GM21619 (cell line): ENCODE results near the gene CD180.

Experiments used
- ATAC-seq: cut with Tn5 transposase; IDR thresholded peaks from one replicate; pipeline ENCODE4 v1.9.1; 2021; ENCODE audit not compliant: unreplicated experiment

Gene CD180

DNA sequence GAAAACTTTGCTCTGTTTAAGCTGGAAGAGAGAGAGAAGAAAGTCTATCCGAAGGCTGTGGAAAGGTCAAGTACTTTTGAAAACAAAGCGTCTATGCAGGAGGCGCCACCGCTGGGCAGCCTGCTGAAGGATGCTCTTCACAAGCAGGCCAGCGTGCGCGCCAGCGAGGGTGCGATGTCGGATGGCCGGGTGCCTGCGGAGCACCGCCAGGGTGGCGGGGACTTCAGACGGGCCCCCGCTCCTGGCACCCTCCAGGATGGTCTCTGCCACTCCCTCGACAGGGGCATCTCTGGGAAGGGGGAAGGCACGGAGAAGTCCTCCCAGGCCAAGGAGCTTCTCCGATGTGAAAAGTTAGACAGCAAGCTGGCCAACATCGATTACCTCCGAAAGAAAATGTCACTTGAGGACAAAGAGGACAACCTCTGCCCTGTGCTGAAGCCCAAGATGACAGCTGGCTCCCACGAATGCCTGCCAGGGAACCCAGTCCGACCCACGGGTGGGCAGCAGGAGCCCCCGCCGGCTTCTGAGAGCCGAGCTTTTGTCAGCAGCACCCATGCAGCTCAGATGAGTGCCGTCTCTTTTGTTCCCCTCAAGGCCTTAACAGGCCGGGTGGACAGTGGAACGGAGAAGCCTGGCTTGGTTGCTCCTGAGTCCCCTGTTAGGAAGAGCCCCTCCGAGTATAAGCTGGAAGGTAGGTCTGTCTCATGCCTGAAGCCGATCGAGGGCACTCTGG, 32.6 kb downstream of the CD180 start:
- ATAC-seq, result no peak

DNA sequence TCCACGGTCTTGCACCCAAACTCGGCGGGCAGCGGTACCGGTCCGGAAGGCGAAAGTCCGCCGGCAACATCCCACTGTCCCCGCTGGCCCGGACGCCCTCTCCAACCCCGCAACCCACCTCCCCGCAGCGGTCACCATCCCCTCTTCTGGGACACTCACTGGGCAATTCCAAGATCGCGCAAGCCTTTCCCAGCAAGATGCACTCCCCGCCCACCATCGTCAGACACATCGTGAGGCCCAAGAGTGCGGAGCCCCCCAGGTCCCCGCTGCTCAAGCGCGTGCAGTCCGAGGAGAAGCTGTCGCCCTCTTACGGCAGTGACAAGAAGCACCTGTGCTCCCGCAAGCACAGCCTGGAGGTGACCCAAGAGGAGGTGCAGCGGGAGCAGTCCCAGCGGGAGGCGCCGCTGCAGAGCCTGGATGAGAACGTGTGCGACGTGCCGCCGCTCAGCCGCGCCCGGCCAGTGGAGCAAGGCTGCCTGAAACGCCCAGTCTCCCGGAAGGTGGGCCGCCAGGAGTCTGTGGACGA, 33.3 kb downstream of the CD180 start:
- ATAC-seq, result no peak

DNA sequence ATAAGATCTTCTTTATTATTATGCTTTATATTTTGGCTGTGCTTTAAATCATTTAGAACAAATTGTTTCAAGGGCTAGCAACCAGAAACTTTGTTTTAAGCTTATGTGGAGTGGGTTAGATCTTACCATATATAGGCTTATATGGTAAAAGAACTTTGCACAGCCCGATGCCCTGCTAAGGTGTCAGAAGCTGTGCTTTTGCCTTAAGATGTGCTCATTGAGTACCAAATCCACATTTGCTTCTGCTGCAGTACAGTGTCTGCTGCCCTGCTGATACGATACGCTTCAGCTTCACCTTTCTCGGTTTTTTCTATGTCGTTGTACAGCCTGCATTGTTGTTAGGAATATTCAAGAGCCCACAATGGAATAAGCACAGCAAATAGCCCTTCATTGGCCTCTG, 34.8 kb downstream of the CD180 start:
- ATAC-seq, result no peak

DNA sequence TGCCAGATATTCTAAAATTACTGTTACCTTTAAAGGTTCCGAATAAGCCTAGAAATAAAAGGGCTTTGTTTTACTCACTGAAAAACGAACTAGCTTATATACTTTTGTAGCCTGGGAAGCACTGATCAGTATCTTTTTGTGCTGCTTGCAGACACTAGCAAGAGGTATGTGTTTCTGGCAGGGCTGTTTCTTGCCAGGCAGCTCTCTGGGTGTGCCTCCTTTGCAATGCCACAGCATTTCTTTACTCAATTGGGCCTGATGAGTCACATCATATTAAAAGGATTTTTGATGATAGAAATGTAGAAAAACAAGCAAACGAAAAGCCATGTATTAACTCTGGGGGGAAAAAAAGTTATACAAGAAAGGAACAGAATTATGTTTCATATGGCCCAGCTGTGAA, 35.6 kb downstream of the CD180 start:
- ATAC-seq, result no peak

DNA sequence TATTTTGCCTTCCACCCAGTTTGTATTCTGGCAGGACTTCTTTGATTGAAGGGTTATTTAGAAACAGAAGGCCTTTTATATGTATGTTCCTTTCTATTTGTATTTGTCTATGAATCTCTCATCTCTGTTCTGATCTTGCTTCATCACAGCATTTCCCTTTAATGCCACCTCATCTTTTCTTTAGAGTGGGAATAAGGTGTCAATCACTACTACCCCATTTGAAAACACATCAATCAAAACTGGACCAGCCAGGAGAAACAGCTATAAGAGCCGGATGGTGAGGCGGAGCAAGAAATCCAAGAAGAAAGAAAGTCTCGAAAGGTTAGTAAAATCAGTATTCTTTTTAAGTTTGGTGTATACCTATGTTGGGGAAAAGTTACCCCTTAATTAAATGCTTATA, 36.3 kb downstream of the CD180 start:
- no peak for ATAC-seq

DNA sequence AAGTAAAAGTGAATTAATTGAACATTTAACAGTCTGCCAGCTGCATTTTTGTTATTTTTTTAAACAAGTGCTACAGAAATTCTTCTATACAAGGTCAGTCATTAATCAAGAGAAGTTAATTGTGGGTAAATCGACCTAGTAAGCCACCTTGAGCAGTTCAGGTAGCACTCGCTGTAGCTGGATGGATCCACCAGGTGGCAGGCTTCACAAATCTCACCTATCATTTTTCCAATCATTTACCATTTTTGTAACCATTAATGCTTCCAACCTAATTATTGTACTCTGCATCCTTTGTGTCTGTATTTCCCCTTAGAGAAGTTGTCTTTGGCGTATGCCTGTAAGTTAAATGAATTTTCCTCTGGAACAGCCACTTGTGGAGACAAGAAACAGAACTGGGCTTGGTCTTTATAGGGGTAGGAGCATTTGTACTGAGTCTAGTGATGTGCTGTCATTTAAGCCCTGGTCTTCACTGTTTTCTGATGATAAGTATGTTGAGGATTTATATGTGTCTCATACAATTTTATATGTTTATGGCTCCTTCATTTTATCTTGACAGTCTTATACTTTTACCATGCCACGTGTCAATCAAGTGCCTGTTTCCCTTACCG, 39.5 kb downstream of the CD180 start:
- no peak for ATAC-seq

GRCh38 chr5:67154556-67155206, 41.9 kb downstream of the CD180 start:
- no peak for ATAC-seq

DNA sequence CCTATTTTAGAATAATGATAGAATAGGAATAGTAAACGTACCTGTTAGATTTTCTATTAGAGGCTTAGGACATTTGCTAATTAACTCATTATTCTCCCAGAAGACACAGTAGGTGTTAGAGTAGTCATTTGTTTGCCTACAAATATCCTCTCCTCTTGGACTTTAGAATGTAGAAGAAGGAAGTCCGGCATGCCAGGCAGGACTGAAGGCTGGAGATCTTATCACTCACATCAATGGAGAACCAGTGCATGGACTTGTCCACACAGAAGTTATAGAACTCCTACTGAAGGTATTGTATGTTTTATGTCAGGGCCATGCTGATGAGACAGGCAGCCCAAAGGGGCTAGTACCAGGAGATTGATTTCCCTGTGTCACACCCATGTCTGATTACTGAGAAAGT, 43.3 kb downstream of the CD180 start:
- no peak for ATAC-seq

DNA sequence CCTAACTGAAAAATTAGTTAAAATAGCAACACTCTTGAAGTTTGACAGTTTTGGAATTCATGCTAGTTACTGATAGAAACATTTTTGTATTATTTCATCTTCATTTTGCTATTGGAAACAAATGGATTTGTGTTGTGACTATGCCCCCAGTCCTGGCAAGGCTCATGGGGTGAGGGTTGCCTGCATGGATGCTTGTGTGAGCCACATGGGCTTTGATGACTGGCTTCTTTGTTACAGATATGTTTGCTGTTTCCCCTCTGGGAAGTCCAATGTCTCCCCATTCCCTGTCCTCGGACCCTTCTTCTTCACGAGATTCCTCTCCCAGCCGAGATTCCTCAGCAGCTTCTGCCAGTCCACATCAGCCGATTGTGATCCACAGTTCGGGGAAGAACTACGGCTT, 44.2 kb downstream of the CD180 start:
- ATAC-seq, result no peak

DNA sequence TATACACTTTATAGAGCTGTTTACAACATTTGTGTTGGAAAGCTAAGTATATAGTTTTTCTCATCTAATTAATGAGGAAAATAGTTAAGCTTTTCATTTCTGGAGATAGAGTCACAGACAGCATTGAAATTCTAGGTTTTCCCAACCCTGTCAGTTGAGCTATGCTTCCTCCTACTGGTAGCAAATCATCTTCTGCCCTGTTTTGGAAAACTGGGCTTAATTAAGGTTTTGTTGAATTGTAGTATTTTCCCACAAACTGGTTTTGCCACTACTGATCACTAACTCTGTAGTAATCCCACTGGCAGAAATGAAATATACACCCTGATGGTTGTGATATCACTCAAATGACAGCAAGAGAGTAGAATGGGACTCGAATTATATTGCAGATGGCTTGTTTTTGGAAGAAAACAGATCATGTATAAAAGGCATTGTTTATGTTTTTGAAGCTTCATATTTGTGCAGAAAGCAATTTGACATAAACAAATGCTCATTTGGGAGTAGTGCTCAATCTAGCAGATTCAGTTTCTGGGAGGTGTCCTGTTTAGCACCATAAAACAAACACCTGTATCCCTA, 46.6 kb downstream of the CD180 start:
- no peak for ATAC-seq

- no peak for ATAC-seq
Measured at GRCh38 chr5:67149057-67149950, 47.3 kb downstream of the CD180 start.

DNA sequence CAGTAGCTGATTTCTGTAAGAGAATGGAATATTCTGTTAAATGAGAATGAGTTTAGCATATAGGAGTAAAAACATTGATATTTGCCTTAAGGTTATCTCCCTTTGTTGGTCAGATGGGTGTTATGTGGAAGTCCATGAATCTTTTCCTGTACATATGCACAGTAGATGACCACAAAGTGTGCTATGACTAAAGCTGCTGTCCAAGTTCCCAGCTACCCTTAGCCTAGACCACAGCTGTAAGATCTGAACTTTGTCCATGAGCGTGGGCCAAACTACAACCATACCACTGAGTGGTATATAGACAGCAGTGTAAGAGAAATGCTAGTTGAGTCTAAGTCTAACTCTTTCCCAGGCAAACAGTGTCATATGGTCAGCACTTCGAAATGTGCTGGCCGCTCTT, 48.8 kb downstream of the CD180 start:
- ATAC-seq, result no peak

DNA sequence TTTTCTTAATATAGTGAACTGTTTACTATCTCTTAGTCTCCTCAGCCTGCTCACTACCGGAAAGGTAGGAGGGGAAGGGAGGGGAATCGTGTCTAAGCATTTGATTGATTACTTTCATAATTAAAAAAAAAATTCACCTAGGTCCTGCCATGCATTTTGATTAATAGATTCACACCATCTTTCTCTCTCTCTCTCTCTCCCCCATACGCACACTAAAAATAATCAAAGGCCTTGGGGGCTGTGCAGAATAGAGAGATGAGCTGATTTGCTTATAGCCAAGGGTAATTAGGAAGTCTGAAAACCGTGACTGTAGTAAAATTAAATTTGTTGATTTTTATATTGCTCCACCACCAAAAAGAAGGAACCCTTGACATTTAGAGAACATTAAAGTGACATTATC, 49.6 kb downstream of the CD180 start:
- ATAC-seq, result no peak

DNA sequence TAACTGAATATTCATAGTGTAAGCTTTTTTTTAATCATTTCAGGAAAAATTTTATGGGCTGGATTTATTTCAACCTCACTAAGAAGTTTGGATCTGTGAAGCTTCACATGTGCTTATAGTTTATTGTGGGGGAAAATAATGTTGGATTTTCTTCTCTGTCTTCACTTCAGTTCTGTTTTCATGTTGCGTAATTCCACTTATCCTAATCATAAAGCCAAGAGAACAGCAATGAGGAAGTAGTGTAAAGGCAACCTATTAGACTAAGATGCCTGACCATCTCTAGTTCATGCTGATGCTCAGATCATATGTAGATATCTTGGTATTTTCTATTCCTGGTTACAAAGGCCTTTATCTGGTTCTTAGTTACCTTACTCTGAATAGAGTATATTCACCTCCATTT, 50.0 kb downstream of the CD180 start:
- no peak for ATAC-seq

DNA sequence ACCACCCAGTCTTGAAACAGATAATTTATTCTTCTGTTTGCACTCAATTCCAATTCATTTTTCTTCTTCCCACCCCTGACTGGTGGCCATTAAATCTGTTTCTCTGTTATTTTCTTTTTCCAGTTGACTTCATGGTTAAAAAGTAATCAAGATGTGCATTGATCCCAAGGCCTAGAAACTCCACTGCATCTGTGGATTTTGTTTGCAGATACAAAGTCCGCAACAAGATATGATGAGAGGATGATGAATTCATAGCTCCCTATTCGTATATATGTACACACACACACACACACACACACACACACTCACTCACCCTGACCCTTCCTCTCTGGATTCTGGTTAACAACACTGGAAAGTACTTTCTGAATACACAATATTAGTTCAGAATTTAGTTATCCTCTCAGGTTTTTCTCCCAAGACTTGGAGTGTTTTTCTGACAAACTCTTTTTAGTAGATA, 52.4 kb downstream of the CD180 start:
- no peak for ATAC-seq

GRCh38 chr5:67143549-67143948, 53.0 kb downstream of the CD180 start:
- no peak for ATAC-seq

DNA sequence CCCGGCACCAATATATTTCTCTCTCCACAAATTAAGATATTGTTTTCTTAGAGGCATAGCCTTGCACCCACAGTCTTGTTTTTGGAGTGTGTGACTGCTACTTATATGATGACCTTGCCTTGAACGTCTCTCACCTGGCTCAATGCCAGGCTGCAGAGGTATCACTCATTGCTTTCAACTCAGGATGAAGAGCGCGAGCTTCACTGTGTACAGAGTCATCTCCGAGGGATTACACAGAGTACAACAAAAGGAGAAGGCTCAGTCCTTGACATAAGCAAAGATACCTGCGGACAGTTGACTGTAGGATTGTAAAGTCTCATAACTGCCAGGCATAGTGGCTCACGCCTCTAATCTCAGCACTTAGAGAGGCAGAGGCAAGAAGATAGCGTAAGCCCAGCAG, 53.8 kb downstream of the CD180 start:
- ATAC-seq, result no peak

GRCh38 chr5:67141644-67142043, 55.0 kb downstream of the CD180 start:
- no peak for ATAC-seq

DNA sequence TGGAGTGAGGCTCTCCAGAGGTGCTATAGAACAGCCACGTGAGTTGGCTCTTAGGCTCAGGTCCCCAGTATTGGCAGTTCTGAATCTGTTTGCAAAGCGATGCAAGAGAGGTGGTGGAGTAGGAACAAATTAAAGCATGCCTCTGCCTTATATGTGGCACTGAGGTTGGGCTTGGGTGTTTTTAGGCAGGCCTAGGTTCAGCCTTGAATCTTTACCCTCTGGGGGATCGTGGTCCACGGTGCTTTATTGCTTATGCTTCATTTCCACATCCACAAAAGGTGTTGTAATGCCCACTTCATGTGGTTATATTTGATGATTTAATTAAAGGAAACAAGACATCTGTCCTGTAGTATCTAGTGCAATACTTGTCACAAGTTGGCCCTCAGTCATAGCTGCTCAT, 56.2 kb downstream of the CD180 start:
- no peak for ATAC-seq

DNA sequence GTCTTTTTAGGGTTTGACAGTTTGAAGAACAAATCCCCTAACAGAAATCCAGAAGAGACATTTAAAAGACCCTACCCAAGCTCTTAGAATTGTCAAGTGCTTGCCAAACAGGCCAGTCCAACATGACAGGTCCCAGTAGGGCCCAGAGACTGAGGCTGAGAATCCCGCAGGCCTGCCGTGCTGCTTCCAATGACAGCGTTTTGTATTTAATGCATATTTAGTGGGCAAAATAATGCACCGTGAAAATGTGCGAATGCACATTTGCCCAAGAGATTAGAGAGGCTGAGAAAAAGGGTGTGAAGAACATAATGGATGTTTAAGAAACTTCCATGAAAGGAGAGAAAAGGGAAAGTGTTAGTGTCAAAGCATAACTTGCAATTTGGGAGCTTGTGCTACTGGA, 57.6 kb downstream of the CD180 start:
- no peak for ATAC-seq
